ENCODE results near the gene ANKS1B.

Gene ANKS1B

DNA sequence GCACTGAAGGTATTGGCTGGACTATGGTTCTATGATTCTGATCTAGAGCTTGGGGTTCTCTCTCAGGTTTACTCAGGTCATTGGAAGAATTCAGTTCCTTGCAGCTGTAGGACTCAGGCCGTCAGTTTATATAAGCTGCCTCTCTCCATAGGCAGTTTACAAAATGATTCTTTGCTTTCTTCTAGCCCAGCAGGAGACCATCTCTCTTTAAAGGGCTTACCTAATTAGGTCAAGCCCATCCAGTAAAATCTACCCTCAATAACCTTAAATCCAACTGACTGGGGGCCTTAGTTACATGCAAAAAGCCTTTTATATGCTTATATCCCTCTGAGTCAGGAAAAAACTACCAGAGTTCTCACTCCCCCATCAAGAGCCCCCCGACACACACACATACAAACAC lies 417.7 kb downstream of the ANKS1B start:
- DNase-seq (ENCODE audit: extremely low read depth, low read depth): no peak
- TF ChIP-seq, protein P1, sequence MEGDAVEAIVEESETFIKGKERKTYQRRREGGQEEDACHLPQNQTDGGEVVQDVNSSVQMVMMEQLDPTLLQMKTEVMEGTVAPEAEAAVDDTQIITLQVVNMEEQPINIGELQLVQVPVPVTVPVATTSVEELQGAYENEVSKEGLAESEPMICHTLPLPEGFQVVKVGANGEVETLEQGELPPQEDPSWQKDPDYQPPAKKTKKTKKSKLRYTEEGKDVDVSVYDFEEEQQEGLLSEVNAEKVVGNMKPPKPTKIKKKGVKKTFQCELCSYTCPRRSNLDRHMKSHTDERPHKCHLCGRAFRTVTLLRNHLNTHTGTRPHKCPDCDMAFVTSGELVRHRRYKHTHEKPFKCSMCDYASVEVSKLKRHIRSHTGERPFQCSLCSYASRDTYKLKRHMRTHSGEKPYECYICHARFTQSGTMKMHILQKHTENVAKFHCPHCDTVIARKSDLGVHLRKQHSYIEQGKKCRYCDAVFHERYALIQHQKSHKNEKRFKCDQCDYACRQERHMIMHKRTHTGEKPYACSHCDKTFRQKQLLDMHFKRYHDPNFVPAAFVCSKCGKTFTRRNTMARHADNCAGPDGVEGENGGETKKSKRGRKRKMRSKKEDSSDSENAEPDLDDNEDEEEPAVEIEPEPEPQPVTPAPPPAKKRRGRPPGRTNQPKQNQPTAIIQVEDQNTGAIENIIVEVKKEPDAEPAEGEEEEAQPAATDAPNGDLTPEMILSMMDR (IDR thresholded peaks at IDR 0.05; ENCODE audit: low read depth, low read length): no peak

DNA sequence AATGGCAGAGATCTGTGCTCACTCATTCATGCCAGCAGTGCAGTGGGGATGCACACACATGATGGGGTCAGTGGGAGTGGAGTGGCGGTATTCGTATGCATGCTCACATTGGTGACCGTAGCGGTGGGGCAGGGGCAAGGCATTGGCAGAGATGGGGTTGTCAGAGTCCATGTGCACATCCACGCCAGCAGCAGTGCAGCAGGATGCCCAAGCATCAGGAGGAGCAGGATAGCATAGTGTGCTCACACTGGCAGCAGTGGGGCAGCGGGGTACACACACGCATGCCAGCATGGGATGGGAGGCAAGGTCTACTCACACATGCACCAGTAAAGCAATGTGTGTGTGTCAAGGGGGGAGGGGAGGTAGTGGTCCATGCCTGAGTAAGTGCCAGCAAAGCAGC lies 426.6 kb downstream of the ANKS1B start:
- no peak for DNase-seq (ENCODE audit: extremely low read depth, low read depth)

DNA sequence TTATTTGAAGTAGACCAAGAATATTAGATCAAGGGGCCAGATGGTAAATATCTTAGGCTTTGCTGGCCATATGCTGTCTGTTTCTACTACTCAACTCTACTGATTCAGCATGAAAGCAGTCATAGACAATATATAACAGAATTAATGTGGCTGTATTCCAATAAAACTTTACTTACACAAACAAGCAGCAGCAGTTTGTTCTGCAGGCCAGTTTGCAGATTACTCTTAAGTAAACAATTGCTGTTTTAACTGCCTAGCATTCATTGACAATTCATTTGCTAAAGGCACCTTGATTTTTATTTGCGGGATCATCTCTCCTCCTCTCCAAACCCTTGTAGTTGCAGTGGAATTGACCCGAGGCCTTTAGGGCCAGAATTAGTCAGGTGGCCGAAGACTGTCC lies 431.3 kb downstream of the ANKS1B start:
- TF ChIP-seq, protein P1 (IDR thresholded peaks at IDR 0.05; ENCODE audit: low read depth, low read length): no peak
- no peak for DNase-seq (ENCODE audit: extremely low read depth, low read depth)

More for the DNA sequence above, 426.6 kb downstream of the ANKS1B start:
- TF ChIP-seq, protein P1 (IDR thresholded peaks at IDR 0.05; ENCODE audit: low read depth, low read length): no peak

DNA sequence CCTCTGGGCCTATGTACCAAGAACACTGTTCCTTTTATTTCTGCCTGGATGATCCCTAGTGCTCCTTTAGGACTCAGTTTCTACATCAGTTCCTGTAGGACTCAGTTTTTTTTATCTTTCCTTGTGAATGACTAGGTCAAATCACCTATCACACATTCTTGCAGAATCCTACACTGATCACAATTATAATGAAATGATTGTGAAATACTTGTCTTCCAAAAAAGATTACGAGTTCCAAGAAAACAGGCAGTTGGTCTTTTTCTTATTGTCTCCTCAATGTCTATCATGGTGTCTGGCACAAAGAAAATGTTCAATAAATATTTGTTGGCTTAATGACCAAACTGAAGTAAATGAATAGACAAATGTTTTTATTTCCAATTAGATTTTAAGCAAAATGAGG lies 432.7 kb downstream of the ANKS1B start:
- TF ChIP-seq, protein P1 (IDR thresholded peaks at IDR 0.05; ENCODE audit: low read depth, low read length): no peak
- DNase-seq (ENCODE audit: extremely low read depth, low read depth): no peak

- no peak for DNase-seq (ENCODE audit: extremely low read depth, low read depth)
- TF ChIP-seq, protein P1 (IDR thresholded peaks at IDR 0.05; ENCODE audit: low read depth, low read length): no peak
Observed at GRCh38 chr12:99549651-99550050, 435.1 kb downstream of the ANKS1B start.

- TF ChIP-seq, protein P1 (IDR thresholded peaks at IDR 0.05; ENCODE audit: low read depth, low read length): no peak
- no peak for DNase-seq (ENCODE audit: extremely low read depth, low read depth)
Observed at GRCh38 chr12:99549196-99549595, 435.5 kb downstream of the ANKS1B start.

GRCh38 chr12:99544457-99544856 lies 440.3 kb downstream of the ANKS1B start:
- TF ChIP-seq, protein P1 (IDR thresholded peaks at IDR 0.05; ENCODE audit: low read depth, low read length): no peak
- no peak for DNase-seq (ENCODE audit: extremely low read depth, low read depth)

Data from AG09319 (cell line).